ENCODE measurements around the gene EEPD1.
"Not testable (repeated sequence)": the region's sequence is repeated elsewhere in the genome, so short reads cannot be mapped to it uniquely, and the experiment has no call there.

EEPD1 gene

DNA sequence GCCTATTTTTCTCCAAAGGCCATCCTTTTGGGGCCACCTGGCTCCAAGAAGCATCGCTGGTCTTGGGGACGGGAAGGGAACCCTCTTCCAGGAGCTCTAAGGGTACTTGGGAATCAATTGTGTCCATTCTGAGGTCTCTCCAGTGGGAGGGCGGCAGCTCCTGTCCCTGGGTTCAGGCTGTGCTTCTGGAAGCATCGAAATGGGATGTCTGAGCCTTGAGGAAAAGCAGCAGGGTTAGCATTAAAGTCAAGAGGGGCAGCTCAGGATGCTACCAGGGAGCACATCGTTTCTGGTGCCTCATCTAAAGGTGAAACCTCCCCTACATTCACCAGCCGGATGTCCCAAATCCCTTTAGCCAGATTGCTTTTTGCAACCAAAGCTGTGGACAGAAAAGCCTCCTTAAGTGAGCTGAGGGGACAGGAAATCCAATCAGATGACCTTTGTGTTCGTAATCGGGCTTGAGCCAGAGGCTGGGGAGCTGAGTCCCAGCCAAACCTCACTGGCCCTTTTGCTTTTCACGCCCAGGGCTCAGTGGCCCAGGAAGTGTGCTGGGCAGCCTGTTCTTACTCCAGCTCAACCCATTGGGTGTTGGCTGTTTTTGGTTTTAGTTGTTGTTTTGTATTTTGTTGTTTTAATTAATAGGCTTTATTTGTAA is 147.8 kb downstream of the EEPD1 start:
- no peak for DNase-seq (ENCODE audit: low read depth)

DNA sequence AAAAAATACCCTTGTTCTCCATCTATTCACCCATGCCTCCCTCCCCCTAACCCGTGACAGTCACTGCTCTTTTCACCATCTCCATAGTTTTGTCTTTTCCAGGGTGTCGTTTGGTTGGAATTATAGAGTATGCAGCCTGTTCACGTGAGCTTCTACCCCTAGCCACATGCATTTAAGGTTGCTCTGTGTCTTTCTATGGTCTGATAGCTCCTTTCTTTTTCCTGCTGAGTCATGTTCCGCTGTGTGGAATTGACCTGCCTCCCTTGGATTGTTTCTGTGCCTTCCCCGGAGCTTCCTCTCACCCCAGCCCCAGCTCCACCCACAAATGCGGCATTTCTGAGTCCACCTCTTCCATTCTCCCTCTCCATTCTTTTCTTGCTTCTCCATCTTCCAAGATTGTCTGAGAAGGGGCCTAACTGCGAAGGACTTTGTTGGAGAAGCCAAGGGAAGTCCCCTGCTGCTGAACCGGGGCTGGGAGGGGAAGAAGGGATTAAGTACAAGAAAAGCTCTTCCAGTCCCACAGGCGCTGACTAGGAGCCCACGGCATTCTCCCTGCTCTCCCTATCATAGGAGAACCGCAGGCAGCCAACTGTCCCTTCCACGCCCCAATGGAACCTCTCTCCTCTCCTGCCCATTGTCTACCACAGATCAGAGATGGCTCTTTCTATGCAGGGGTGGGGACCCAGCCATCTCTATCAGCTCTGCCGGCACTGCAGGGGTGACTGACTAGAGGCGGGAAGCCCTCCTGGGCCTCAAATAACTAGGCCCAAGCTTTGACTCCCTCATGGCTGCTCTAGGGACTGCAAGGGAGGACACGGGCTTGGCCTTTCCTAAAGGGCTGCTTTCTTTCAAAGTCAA is 149.1 kb downstream of the EEPD1 start:
- no peak for DNase-seq (ENCODE audit: low read depth)

DNA sequence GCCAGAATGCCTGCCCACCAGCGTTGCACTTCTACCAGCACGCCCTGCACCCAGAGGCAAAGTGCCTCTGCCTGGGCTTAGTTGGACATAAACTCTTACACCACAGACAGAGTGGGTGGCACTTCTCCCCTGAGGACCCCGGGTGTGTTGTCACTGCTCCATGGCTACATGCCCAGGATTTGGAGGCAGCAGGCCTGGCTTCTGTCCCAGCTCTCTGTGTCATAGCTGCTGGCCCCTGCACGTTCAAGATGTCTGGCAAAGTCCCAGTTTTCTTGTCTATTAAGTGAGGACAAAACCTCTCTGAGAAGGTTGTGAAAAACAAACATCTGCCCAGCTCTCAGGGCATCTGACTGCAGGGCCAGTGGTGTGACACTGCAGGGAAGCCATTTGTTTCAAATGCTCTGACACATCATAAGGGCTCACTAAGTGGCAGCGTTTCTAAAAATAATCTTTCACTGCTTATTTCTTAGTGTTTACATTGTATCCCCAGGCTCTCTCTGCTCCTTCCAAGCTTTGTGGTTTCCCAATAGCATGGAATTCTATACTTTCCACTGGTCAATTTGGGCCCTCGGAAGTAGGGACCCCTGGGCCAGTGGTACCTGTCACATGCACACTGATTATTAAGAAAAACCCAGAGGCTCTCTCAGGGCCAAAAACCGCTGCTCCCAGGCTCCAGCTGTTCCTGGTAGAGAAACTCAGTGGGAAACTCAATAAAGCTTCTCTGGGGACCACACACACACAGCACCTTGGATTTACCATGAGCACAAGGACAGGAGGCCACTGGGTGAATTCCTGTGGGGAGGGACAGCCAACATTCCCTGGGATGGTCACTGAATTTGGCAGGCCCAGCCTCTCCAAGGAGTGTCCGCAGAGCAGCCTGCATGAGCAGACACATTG is 150.4 kb downstream of the EEPD1 start:
- peak; percentile 90 for DNase-seq (ENCODE audit: low read depth)

DNA sequence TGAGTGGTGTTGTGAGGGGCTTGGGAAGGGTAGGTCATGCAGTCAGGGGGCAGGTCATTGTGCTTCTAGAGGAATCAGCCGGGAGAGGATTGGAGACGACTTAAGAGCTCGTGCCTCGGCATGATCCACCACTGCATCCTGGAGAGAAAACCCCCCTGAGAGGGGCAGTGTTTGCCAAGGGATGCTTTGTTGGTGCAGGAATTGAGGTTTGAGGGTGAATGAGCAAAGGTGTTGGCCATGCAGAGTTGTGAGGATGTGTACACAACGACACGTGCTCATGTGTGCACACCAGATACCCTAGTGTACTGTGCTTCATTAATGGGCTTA is 151.0 kb downstream of the EEPD1 start:
- DNase-seq (ENCODE audit: low read depth), result no peak

DNA sequence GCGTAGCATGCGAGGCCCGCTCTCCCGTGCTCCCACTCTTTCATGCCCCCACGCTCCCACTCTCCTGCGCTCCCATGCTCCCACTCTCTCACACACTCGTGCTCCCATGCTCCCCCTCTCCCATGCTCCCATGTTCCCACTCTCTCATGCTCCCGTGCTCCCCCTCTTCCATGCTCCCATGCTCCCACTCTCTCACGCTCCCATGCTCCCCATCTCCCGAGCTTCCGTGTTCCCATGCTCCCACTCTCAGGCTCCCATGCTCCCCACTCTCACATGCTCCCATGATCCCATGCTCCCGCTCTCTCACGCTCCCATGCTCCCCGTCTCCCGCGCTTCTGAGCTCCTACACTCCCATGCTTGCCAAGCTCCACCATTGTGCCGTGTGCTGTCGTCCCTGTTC is 152.2 kb downstream of the EEPD1 start:
- DNase-seq (ENCODE audit: low read depth), result no peak

DNA sequence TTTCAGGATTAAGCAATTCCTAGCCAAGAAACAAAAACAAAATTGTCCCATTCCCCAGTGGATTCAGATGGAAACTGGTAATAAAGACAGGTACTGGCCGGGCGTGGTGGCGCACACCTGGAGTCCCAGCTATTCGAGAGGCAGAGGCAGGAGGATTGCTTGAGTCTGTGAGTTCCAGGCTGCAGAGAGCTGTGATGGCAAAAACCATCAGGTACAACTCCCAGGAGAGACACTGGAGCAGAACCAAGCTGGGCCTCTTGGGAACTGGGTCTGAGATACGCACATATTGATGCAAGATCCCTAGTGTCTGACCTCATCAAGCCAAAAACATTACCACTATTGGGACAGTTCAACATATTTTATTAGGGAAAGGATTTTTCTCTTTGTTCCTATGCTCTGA is 152.6 kb downstream of the EEPD1 start:
- no peak for DNase-seq (ENCODE audit: low read depth)

DNA sequence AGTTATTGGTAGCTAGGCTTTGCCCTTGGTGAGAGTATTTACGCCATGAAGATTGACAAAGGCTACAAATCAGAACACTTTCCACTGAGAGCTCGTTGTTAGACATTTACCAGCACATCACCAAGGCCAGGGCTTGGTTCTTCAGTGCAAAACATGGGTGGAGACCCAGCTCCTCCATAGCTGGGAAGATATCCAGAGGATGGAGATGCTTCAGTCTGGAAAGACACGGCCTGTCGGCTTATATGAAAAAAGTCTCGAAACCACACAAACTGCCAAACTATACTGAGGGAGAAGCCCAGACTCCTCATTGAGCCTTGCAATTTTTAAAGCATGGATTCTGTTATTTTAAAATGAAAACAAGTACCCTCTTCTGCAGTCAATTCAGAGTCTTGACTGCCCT is 153.2 kb downstream of the EEPD1 start:
- DNase-seq (ENCODE audit: low read depth), result no peak

DNA sequence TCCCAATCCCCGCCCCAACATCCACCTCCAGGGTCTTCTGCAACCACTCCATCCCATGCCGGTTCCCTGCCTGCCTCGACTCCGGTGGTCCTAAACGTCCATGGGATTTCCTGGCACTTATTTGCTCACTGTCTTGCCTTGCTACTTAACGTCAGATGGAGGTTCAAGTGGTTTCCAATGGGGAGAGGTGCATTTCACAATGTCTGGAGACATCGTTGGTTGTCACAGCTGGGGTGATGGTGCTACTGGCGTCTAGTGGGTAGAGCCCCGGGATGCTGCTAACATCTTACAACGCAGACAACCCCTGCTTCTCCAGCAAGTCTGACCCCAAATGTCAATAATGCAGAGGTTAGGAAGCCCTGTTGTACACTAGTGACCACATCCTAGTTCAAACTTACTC is 153.7 kb downstream of the EEPD1 start:
- no peak for DNase-seq (ENCODE audit: low read depth)

DNA sequence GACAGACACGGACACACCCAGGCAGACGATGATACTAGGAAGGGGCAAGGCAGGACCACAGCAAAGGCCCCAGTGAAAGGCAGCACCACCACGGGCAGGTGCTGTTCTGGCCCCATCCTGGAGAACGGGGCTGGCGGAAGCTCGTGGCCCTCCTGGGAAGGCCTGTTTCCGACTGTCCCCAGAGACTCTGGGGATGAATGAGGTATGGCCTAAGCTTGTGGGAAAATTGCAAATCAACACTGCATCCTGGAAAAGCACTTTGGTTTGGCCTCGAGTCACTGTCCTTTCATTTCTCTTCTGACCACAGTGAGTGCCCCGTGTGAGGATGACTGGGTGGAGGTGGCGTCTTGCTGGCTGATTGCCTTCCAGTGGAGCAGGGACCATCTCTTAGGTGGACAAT is 155.0 kb downstream of the EEPD1 start:
- DNase-seq (ENCODE audit: low read depth), result no peak

DNA sequence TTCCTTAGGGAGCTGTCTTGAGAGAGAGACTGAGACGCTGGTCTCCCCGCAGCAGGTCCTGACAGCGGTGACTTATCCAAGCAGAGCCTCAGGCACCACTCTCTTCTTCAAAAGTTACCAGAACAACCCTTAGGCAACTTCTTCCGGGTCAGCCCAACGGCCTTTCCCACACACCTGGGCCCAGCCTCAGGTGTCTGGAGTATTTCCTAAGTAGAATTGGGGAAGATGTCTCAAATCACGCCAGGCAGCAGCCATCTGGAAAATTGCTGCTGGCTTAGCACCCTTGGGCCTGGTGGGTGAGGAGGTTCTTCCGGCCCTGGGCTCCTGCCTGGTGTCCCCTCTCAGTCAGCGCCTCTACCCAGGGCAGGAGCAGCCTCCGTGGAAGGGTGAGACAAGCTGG is 156.2 kb downstream of the EEPD1 start:
- DNase-seq (ENCODE audit: low read depth), result no peak

DNA sequence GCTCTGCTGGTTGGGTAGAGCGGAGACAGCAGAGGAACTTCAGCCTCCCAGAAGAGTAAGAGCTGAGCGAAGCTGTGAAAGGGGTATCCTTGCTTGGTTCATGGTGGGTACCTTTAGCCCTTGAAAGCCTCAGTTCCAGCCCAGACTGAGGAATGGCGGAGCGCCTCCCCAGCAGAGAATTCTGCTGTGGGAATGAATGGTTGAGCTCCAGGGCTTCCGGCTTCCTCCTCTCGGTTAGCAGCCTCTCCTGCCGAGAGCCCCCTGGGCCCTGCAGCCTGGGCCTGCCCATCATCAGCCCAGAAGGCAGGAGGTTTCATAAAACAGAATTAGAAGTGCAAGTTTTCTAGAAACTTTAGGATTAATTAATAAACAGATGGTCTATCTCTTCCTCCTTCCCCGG is 156.7 kb downstream of the EEPD1 start:
- DNase-seq (ENCODE audit: low read depth), result no peak

DNA sequence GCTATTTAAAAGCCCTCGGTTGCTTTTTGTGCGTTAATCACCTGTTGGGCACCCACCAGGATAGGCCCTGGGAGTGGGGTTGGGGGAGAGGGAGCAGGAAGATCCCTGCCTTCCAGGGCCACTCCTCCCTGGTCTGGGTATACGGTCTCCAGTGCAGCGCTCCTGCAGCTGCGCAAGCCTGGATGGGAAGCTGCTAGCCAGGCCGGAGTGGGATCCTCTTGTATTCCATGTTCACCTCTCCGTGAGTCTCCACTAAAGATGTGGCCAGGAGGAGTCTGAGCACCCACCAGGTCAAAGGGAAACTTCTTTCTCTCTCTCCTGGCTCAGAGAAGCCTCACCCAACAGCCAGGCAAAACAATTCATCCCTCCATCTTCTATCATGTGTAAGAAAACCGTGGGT is 157.8 kb downstream of the EEPD1 start:
- DNase-seq (ENCODE audit: low read depth), result no peak

DNA sequence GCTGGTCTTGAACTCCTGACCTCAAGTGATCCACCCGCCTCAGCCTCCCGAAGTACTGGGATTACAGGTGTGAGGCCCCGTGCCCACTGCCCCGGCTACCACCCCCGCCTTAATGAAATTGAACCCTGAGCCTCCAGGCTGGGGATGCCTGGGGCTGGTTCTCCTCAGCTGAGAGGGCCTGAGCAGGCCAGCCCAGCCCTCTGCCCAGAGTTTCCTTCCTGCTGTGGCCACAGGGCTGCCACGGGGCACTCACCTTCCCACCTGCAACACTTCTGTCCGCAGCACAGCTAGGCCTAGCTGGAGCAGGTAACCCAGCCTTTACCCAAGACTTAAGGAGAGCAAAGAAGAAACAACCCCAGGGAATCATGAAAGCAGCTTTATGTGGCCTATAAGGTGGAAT is 158.5 kb downstream of the EEPD1 start:
- no peak for DNase-seq (ENCODE audit: low read depth)

DNA sequence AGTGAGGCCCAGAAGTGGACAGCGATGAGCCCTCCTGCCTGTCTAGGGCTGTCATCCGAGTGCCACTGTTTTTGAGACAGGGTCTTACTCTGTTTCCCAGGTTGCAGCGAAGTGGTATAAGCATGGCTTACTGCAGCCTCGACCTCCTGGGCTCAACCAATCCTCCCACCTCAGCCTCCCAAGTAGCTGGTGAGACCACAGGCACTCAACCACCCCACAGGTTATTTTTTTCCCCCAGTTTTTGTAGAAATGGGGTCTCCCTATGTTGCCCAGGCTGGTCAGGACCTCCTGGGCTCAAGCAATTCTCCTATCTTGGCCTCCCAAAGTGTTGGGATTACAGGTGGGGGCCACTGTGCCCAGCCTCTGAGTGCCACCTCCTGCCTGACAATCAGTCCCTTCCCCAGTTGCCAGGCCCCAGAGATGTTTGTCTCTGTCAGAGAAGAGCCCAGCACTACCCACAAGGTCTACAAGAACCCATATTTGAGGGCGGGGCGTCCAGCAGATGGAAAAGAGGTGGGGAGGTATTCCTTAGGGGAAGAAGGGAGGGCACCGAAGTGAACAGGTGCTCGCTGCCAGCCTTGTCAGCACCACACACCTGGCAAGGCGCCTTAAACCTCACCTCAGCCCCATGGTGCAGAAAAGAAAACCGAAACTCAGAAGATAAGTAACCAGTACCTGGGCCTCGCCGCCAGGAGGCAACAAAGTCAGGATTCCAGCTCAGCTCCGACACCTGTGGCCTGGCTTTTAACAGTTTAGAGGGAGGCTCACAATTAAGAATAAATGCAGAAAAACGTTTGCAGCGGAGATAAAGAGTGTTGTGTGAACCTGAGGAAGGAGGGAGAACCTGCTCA is 159.2 kb downstream of the EEPD1 start:
- no peak for DNase-seq (ENCODE audit: low read depth)

DNA sequence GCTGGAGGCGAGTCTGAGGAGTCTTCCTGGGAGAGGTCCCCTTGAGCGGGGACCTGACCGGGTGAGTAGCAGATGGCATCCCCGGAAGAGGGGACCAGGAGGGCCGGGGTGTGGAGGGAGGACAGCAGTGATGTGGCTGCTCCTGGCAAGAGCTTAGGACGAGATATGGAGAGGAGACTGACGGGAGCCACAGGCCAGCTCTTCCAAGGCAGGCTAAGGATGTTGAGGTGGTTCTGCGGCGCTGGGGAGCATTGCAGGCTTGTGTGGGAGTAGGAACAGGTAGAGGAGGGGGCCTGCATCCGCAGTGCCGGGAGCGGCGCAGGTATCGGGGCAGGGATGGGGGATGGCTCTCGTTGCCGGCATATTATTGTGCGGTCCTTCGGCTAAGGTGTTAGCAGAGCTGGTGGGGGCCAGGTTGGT is 159.9 kb downstream of the EEPD1 start:
- no peak for DNase-seq (ENCODE audit: low read depth)

DNA sequence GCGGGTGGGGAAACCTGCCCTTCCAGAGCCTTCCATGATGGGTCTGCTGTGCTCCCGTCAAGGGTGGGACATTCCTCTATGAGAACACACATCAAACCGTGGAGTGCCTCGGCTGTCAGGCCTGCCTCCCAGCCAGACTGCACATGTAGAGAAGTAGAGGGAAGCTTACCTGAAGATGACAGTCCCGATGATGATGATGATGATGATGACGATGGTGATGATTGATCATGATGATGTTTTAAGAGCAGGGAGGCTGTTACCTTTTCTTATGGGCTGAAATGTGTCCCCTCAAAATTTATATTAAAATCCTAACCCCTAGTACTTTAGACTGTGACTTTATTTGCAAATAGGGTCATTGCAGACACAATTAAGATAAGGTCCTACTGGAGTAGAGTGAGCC is 160.6 kb downstream of the EEPD1 start:
- DNase-seq (ENCODE audit: low read depth), result no peak

DNA sequence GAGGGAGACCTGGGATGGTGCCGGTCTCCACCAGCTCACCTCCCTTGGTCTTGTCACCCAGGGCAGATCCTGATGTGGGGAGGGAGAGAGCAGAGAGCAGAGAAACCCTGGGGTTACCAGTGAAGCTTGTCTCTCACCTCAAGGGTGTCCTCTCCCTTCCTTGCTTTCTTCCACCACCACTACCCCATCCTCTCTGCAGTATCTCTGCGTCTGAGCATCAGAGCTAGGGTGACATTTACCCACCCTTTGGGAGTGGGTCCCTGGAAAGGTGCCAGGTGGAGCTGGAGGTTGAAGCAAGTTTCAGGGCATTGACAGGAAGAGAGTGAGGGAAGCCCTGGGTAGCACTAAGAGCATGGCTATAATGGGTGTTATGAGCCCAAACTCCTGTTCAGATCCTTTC is 161.4 kb downstream of the EEPD1 start:
- DNase-seq (ENCODE audit: low read depth), result no peak

DNA sequence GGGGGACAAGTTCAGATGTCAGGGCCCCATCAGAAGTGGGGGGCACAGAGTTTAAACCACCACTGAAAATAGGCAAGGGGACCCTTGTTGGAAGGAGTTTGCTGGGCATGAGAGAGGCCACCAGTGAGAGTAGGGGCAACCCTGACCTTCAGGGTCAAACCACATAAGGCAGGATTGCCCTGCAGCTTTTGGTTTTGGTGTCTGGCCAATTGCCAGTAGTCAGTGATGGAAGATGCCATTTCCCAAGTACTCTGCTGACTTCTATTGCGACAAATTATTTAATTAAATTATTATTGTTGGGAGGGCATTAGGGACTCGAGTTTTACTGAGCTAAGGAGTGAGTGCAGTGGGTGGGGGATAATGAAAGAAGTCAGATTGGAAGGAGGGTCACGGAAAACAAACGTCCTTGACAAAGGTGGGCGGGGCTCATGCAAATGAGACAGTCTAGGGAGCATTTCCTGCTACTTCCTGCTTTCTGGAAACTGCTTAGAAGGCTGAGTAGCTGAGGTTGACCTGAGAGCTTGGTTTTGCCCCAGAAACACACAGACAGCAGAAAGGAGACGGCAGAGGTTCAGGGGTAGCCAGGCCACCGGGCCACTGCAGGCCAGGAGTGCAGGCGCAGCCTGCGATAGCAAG is 162.4 kb downstream of the EEPD1 start:
- DNase-seq (ENCODE audit: low read depth), result no peak

DNA sequence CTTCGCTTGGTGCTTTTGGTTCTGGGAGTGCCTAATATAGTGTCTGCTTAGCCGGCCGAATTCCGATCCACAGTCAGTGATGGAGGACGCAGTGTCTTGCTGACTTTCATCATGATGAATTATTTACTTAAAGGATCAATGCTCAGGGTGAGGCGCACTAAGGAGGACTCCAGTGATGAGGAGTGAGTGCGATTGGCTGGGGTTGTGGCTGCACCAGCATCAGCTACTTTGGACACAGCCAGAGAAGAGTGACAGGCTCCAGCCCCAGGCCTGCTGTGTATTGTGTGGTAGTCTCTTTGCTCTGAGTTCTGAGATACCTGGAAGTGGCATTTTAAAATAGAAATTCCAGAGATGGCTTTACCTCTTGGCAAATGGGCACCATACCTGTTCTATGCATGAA is 163.3 kb downstream of the EEPD1 start:
- DNase-seq (ENCODE audit: low read depth), result no peak

DNA sequence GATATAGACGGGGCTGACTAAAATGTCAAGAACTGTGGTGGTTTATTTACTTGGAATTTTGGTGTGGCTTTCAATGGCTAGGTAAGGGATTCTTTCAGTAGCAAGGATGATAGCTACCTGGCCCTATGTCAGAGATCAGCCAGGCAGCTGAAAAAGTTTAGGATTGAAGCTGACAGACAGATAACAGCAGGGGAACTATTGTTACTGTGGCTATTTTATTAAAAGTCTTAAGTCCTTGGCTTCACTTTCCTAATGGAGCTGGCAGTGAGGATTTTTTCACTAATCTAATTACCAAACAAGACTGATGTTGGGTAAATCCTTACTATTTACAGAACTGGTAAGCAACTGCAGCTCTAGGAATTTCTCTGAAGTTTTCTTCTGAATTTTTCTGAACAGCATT is 164.2 kb downstream of the EEPD1 start:
- no peak for DNase-seq (ENCODE audit: low read depth)

DNA sequence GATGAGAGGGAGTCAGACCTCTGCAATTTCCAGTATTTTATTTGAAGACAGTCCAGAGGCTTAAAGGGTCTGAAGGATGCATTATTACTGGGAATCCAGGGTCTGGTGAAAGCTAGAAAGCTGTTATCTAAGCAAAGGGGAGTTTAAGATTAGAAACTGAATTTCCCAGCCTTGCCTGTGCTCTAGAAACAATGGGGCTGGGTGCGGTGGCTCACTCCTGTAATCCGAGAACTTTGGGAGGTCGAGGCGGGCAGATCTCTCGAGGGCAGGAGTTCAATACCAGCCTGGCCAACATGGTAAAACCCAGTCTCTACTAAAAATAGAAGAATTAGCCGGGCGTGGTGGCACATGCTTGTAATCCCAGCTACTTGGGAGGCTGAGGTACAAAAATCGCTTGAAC is 165.1 kb downstream of the EEPD1 start:
- no peak for DNase-seq (ENCODE audit: low read depth)

DNA sequence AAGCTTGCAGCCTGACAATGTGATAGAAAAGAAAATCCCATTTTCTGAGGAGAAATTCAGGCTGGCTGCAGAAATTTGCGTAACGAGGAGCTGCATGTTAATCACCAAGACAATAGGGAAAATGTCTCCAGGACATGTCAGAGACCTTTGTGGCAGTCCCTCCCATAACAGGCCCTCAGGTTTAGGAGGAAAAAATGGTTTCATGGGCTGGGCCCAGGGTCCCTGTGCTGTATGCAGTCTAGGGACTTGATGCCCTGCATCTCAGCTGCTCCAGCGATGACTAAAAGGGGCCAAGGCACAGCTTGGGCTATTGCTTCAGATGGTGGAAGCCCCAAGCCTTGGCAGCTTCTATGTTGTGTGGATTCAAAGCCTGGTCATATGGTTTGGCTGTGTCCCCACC is 168.2 kb downstream of the EEPD1 start:
- not testable (repeated sequence) for DNase-seq (ENCODE audit: low read depth)
